Kidney (tissue), 14 donors: ENCODE measurements around the gene LRRC49. TPM values are rescaled to one million over a fixed set of nuclear protein-coding genes. Genes with fewer than 3 reads are reported as not detected.

Source experiments
- DNase-seq, 5 donors: peaks; one replicate each; pipeline ENCODE4 v3.0.0-alpha.2; 2013 to 2020
- FAIRE-seq: peaks from 2 replicates; lab custom pipeline; 2012; peaks lifted over from hg19 to GRCh38; lab: Jason Lieb, UNC
- H3K27ac ChIP-seq, 2 donors: one replicate each; pipeline ENCODE4 v1.7.0; 2013; ENCODE audit warnings: low read depth in 2 of 2, low read length in 2 of 2, inconsistent platforms in 1 of 2
- H3K27me3 ChIP-seq: one replicate; pipeline ENCODE4 v1.7.1; 2013; ENCODE audit warnings: low read length, inconsistent platforms; ENCODE audit not compliant: control insufficient read depth, insufficient read depth
- H3K36me3 ChIP-seq, 3 donors: one replicate each; pipeline versions ENCODE4 v1.7.0 to v1.7.1; 2013; ENCODE audit warnings: low read length in 3 of 3, control low read depth in 1 of 3, inconsistent platforms in 1 of 3; ENCODE audit not compliant: insufficient read depth in 3 of 3, control insufficient read depth in 2 of 3
- H3K4me1 ChIP-seq, 3 donors: one replicate each; pipeline versions ENCODE4 v1.7.0 to v1.7.1; 2013; ENCODE audit warnings: low read length in 3 of 3, inconsistent platforms in 1 of 3, low read depth in 1 of 3; ENCODE audit not compliant: control insufficient read depth in 2 of 3, insufficient read depth in 2 of 3
- H3K4me3 ChIP-seq, 3 donors: one replicate each; pipeline versions ENCODE4 v1.7.0 to v1.8.1; 2013; ENCODE audit warnings: low read length in 3 of 3, control low read depth in 1 of 3, inconsistent platforms in 1 of 3
- H3K9ac ChIP-seq, 3 donors: one replicate each; pipeline versions ENCODE4 v1.7.0 to v1.7.1; 2013; ENCODE audit warnings: low read length in 3 of 3, control low read depth in 1 of 3, inconsistent platforms in 1 of 3
- H3K9me3 ChIP-seq, 3 donors: one replicate each; pipeline versions ENCODE4 v1.7.0 to v1.7.1; 2013; ENCODE audit warnings: low read length in 3 of 3, control low read depth in 1 of 3, inconsistent platforms in 1 of 3; ENCODE audit not compliant: control insufficient read depth in 2 of 3, insufficient read depth in 1 of 3
- CTCF ChIP-seq: IDR thresholded peaks from 3 replicates; pipeline ENCODE4 v1.5.1; 2012; ENCODE audit warnings: mild to moderate bottlenecking, moderate library complexity, borderline replicate concordance; ENCODE audit not compliant: insufficient read depth; ENCODE audit errors: extremely low read depth
- intact Hi-C: fragments of 100-400 bp; cut with DNase I; formaldehyde crosslinking; loops from one replicate; pipeline ENCODE4 v1.11.1; 2022
- polyA plus RNA-seq: library from polyadenylated mRNA; stranded (reverse); fragments of 350-450 nt; fragmentation: Illumina TruSeq; extraction: RNeasy Lipid Tissue Mini Kit (QIAGEN cat#74804); gene quantifications from one replicate; pipeline ENCODE4 v1.2.3, GENCODE V29; 2014; ENCODE audit warnings: low read depth, low replicate concordance; ENCODE audit not compliant: insufficient read depth
- total RNA-seq: library from RNA; stranded (reverse); fragmentation: NEBNext Ultra II Directional; extraction: Animal tissue kit (Norgen Biotek cat#: 25700); gene quantifications from one replicate; pipeline ENCODE4 v1.2.1, GENCODE V29; 2021
- donor health status: control.
- donor health status: control.
- donor health status: control.
- donor health status: control.
- donor health status: control.
- donor health status: DM: yes; HTN: yes; CAD: no.
- donor health status: Normal renal cell carcinoma (clear cell type).

LRRC49 gene
- total and polyA plus RNA-seq, 2 donors from 2014 or later, result 13.2 to 14.2 TPM

- H3K4me1 ChIP-seq, result no peaks in the 10 kb centered on the region
- intact Hi-C loops, result no loop called here
- FAIRE-seq (no peak), DNase-seq (no peak)
- H3K9me3 ChIP-seq, result no peaks in the 10 kb centered on the region
- no peak overlapping the region for H3K9ac ChIP-seq
- no peaks in the 10 kb centered on the region for H3K36me3 ChIP-seq
- TF ChIP-seq CTCF, result no peak
- H3K27ac ChIP-seq, result no peak overlapping the region
- H3K27me3 ChIP-seq, result no peaks in the 10 kb centered on the region
- H3K4me3 ChIP-seq, result no peak overlapping the region
Observed at GRCh38 chr15:71054286-71054952, 161.8 kb downstream of the LRRC49 start.

- H3K27me3 ChIP-seq, result no peaks in the 10 kb centered on the region
- no peak for FAIRE-seq
- TF ChIP-seq CTCF, result no peak
- H3K9me3 ChIP-seq, result no peaks in the 10 kb centered on the region
- H3K4me1 ChIP-seq, result no peaks in the 10 kb centered on the region
- no peak for DNase-seq
- intact Hi-C loops, result no loop called here
- no peak overlapping the region for H3K4me3 ChIP-seq
- no peaks in the 10 kb centered on the region for H3K36me3 ChIP-seq
- H3K27ac ChIP-seq, result no peak overlapping the region
- no peak overlapping the region for H3K9ac ChIP-seq
Observed at GRCh38 chr15:71055461-71055860, 162.8 kb downstream of the LRRC49 start.

- Histone ChIP-seq H3K36me3 (no peaks in the 10 kb centered on the region), H3K27ac (no peak overlapping the region), H3K9me3 (no peaks in the 10 kb centered on the region), H3K4me3 (no peak overlapping the region), H3K27me3 (no peaks in the 10 kb centered on the region), H3K9ac (no peak overlapping the region), H3K4me1 (no peaks in the 10 kb centered on the region)
- FAIRE-seq (no peak), DNase-seq (no peak)
- TF ChIP-seq CTCF, result no peak
- intact Hi-C loops, result no loop called here
Observed at GRCh38 chr15:71056111-71056510, 163.5 kb downstream of the LRRC49 start.

- no peak overlapping the region for H3K9ac ChIP-seq
- no peak overlapping the region for H3K4me3 ChIP-seq
- no peaks in the 10 kb centered on the region for H3K36me3 ChIP-seq
- no peak for TF ChIP-seq CTCF
- no peaks in the 10 kb centered on the region for H3K4me1 ChIP-seq
- H3K27me3 ChIP-seq, result no peaks in the 10 kb centered on the region
- H3K9me3 ChIP-seq, result no peaks in the 10 kb centered on the region
- DNase-seq, result no peak
- peak; percentile 50 for FAIRE-seq
- intact Hi-C loops, result no loop called here
- H3K27ac ChIP-seq, result no peak overlapping the region
Observed at GRCh38 chr15:71057143-71057542, 164.5 kb downstream of the LRRC49 start.
